Immature natural killer cell (primary cell): Measurements from ENCODE around the gene KRTAP10-10. TPM values are rescaled to one million over a fixed set of nuclear protein-coding genes. Genes with fewer than 3 reads are reported as not detected.
A peak's percentile ranks its signal among the peaks of the same experiment; 100 is the strongest.
"Not testable (repeated sequence)": the region's sequence is repeated elsewhere in the genome, so short reads cannot be mapped to it uniquely, and the experiment has no call there.

Experiments used
- DNase-seq, 3 donors: peaks; one replicate each; pipeline ENCODE4 v3.0.0; 2022; ENCODE audit warnings: mixed read lengths in 1 of 3
- H3K27ac Mint-ChIP-seq, 6 donors: one replicate each; pipeline ENCODE4 v1.8.0; 2020; ENCODE audit warnings: mixed read lengths in 6 of 6, mild to moderate bottlenecking in 5 of 6, inconsistent platforms in 4 of 6, moderate library complexity in 3 of 6
- H3K27me3 Mint-ChIP-seq, 3 donors: one replicate each; pipeline ENCODE4 v1.8.0; 2020 to 2021; ENCODE audit warnings: low read depth in 3 of 3, mild to moderate bottlenecking in 3 of 3, mixed read lengths in 3 of 3, moderate library complexity in 3 of 3, inconsistent platforms in 1 of 3
- H3K36me3 Mint-ChIP-seq, 3 donors: one replicate each; pipeline ENCODE4 v1.8.0; 2020; ENCODE audit warnings: mixed read lengths in 3 of 3, inconsistent platforms in 2 of 3, mild to moderate bottlenecking in 2 of 3
- H3K4me1 Mint-ChIP-seq, 2 donors: one replicate each; pipeline ENCODE4 v1.8.0; 2020; ENCODE audit warnings: inconsistent platforms in 2 of 2, mild to moderate bottlenecking in 2 of 2, mixed read lengths in 2 of 2, moderate library complexity in 1 of 2
- H3K4me3 Mint-ChIP-seq, 5 donors: one replicate each; pipeline ENCODE4 v1.8.0; 2020; ENCODE audit warnings: mild to moderate bottlenecking in 5 of 5, mixed read lengths in 5 of 5, inconsistent platforms in 3 of 5, moderate library complexity in 3 of 5
- H3K9me3 Mint-ChIP-seq, 6 donors: one replicate each; pipeline ENCODE4 v1.8.0; 2020; ENCODE audit warnings: mild to moderate bottlenecking in 6 of 6, mixed read lengths in 6 of 6, inconsistent platforms in 4 of 6, moderate library complexity in 3 of 6
- polyA plus RNA-seq, 3 donors: library from polyadenylated mRNA; unstranded; fragments of 300-500 nt; fragmentation: Illumina TruSeq; gene quantifications; one replicate each; pipeline ENCODE4 v1.2.3, GENCODE V29; 2021

The KRTAP10-10 gene
- polyA plus RNA-seq, 3 donors from 2014 or later: not detected

DNA sequence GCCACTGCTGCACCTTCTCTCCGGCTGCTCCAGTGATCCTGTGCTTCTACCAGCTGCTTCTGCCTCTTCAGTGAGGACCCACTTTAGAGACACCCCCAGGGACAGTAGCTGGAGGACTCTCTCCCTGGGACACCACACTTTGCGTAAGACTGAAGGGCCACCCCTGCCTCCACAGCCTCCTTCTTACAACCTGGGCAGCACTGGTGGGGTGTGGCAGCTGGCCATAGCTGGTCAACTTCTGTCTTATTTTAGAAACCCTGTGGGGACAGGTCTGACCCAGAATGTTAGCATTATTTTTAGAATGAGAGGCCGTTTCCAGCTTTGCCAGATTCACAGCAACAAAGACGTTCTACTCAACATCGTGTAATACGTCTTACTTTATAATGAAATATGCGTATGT is 11.4 kb upstream of the KRTAP10-10 start:
- Mint-ChIP-seq H3K9me3 (peaks cover 15 to 37% (median 31%) of the 10 kb centered on the region in 6 donors), H3K4me3 (peak overlapping the region; percentile 51 to 78 (median 68)), H3K27ac (peak overlapping the region; percentile 56 to 92 (median 82)), H3K4me1 (peaks cover 53 to 67% of the 10 kb centered on the region in 2 donors), H3K36me3 (peaks cover 15 to 29% (median 20%) of the 10 kb centered on the region in 3 donors), H3K27me3 (peaks cover 2 to 9% (median 7%) of the 10 kb centered on the region in 3 donors)
- no peak for DNase-seq

DNA sequence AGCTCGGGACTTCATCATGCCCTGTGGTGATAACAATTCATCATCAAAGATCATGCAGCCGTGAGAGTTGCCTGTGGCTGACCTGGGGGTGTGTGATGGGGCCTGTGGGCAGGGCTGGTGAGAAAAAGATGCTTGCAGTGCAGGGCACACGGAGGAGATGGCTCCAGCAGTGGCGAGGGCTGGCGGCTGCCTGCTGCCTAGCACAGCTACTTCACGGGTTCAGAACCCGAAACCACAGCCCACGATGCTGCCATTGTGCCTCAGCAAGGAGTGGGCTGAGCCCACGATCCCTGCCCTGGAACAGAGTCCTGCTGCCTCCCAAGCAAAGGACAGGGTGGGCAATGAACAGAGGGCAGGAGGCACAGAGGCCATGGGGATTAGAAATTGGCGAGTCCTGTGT is 10.9 kb upstream of the KRTAP10-10 start:
- Mint-ChIP-seq H3K9me3 (peaks cover 18 to 41% (median 36%) of the 10 kb centered on the region in 6 donors), H3K36me3 (peaks cover 19 to 32% (median 25%) of the 10 kb centered on the region in 3 donors), H3K4me3 (peak overlapping the region; percentile 51 to 78 (median 68)), H3K27ac (peak overlapping the region; percentile 56 to 92 (median 82)), H3K4me1 (peaks cover 57 to 69% of the 10 kb centered on the region in 2 donors), H3K27me3 (peaks cover 2 to 9% (median 6%) of the 10 kb centered on the region in 3 donors)
- peak; percentile 71 to 84 (median 71) for DNase-seq

DNA sequence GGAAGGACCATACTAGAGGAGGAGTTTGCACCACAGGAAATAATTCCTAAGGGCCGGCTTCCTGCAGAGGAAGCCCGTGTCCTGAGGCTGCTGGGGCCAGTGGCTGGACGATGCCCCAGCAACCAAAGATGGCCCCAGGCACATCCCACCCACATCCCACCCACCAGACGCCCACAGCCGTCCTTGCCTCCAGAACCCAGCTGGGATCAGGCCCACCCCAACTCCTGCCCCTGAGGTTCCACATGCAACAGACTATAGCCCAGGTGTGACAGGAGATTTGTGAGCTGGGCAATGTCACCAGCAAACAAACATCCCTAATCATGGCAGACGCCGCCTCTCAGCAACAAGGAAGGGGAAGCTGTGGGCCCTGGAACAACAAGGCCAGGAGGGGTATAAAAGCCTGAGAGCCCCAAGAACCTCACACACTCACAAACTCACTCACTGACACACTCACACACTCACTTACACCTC is 10.4 kb upstream of the KRTAP10-10 start, which contains the start of gene KRTAP10-9:
KRTAP10-9 (plus strand) TSS at position 421 of the 471 bp plus-strand sequence. CDS start 79 bp downstream, outside the sequence.
- DNase-seq: no peak
- Mint-ChIP-seq H3K4me3 (peak within 1 kb of the TSS; percentile 51 to 78 (median 68)), H3K36me3 (peaks cover 23 to 36% (median 28%) of the 10 kb centered on the region in 3 donors), H3K27me3 (peaks cover 2 to 10% (median 6%) of the 10 kb centered on the region in 3 donors), H3K9me3 (peaks cover 19 to 45% (median 39%) of the 10 kb centered on the region in 6 donors), H3K4me1 (peaks cover 57 to 70% of the 10 kb centered on the region in 2 donors), H3K27ac (peak within 1 kb of the TSS; percentile 56 to 92 (median 82))

GRCh38 chr21:44627181-44627822 is 9.9 kb upstream of the KRTAP10-10 start:
- not testable (repeated sequence) for DNase-seq
- H3K27me3 Mint-ChIP-seq: peaks cover 2 to 10% (median 6%) of the 10 kb centered on the region in 3 donors
- peak overlapping the region; percentile 39 to 92 (median 58) for H3K27ac Mint-ChIP-seq
- peaks cover 25 to 51% (median 45%) of the 10 kb centered on the region in 6 donors for H3K9me3 Mint-ChIP-seq
- peak overlapping the region; percentile 38 to 70 (median 64) for H3K4me3 Mint-ChIP-seq
- peaks cover 57 to 68% of the 10 kb centered on the region in 2 donors for H3K4me1 Mint-ChIP-seq
- H3K36me3 Mint-ChIP-seq: peaks cover 29 to 40% (median 34%) of the 10 kb centered on the region in 3 donors

DNA sequence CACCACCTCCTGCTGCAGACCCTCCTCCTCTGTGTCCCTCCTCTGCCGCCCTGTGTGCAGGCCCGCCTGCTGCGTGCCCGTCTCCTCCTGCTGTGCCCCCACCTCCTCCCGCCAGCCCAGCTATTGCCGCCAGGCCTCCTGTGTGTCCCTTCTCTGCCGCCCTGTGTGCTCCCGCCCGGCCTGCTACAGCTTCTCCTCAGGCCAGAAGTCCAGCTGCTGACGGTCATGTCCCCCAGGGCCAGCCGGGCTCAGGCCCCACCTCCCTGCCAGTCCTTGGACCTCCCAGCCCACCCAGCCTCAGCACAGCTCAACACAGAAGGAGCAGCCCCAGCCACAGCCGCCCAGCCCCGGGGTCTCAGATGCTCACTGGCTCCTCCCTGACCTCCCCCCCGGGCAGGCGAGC is 9.3 kb upstream of the KRTAP10-10 start:
- Mint-ChIP-seq H3K27me3 (peaks cover 2 to 11% (median 6%) of the 10 kb centered on the region in 3 donors), H3K4me1 (peaks cover 57 to 68% of the 10 kb centered on the region in 2 donors), H3K4me3 (peak overlapping the region in 4 of 5 donors; percentile 38 to 70 (median 60)), H3K36me3 (peaks cover 30 to 36% (median 36%) of the 10 kb centered on the region in 3 donors), H3K9me3 (peaks cover 26 to 50% (median 46%) of the 10 kb centered on the region in 6 donors), H3K27ac (peak overlapping the region in 5 of 6 donors; percentile 24 to 85 (median 53))
- DNase-seq: not testable (repeated sequence)

DNA sequence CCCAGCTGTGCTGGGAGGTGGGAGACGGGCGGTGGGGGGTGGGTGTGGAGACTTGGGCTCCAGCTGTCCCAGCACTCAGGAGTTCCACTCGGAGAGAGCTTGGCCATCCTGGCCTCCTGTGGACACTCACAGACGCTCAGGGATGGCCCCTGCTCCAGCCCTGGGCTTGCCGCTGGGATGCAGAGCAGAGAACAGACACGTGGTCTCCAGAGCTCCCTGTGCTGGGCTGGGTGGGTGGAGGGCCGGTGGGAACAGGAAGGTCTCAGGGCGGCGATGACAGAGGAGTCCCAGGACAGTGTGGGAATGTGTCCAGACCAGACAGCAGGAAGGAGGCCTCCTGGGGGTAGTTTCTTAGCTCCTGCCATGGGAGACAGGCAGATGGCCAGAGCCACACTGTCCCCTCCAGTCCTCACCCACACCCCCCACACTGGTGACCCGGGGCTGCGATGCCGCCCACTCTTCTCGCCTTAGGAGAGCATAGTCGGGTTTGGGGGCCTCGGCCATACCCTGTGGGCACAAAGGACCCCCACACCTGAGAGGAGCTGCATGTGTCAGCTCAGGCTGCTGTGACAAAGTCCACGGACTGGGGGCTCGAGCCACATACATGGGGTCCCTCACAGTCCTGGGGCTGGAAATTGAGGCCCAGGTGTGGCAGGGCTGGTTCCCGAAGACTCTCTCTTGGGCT is 8.3 kb upstream of the KRTAP10-10 start:
- no peak for DNase-seq
- peak overlapping the region; percentile 27 to 88 (median 82) for H3K27ac Mint-ChIP-seq
- H3K9me3 Mint-ChIP-seq: peaks cover 28 to 48% (median 41%) of the 10 kb centered on the region in 6 donors
- H3K4me3 Mint-ChIP-seq: peak overlapping the region in 1 of 5 donors; percentile 44
- H3K36me3 Mint-ChIP-seq: peaks cover 26 to 34% (median 31%) of the 10 kb centered on the region in 3 donors
- H3K27me3 Mint-ChIP-seq: peaks cover 0 to 11% (median 4%) of the 10 kb centered on the region in 3 donors
- peaks cover 57 to 65% of the 10 kb centered on the region in 2 donors for H3K4me1 Mint-ChIP-seq

- Mint-ChIP-seq H3K27me3 (peaks cover 2 to 11% (median 3%) of the 10 kb centered on the region in 3 donors), H3K4me3 (peak overlapping the region; percentile 55 to 69 (median 68)), H3K27ac (peak overlapping the region; percentile 79 to 88 (median 85)), H3K4me1 (peaks cover 48 to 50% of the 10 kb centered on the region in 2 donors), H3K36me3 (peaks cover 21 to 30% (median 24%) of the 10 kb centered on the region in 3 donors), H3K9me3 (peaks cover 22 to 39% (median 33%) of the 10 kb centered on the region in 6 donors)
- no peak for DNase-seq
Measured at GRCh38 chr21:44630440-44630839, 6.7 kb upstream of the KRTAP10-10 start.

DNA sequence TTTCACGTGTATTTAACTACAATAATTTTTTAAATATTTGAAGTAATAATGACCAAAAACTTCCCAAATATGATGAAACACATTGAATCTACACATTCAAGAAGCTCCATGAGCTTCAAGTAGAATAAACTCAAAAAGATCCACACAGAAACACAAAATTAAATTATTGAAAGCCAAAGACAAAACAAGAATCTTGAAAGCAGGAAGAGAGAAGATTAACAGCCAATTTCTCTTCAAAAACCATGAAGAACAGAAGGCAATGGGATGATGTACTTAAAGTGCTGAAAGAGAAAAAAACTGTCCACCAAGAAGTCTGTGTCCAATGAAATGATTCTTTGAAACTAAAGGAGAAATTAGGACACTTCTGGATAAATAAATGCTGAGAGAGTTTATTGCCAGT is 5.1 kb upstream of the KRTAP10-10 start:
- peaks cover 22 to 39% (median 33%) of the 10 kb centered on the region in 6 donors for H3K9me3 Mint-ChIP-seq
- DNase-seq: no peak
- H3K4me3 Mint-ChIP-seq: peak overlapping the region in 1 of 5 donors; percentile 44
- peaks cover 21 to 30% (median 24%) of the 10 kb centered on the region in 3 donors for H3K36me3 Mint-ChIP-seq
- H3K27me3 Mint-ChIP-seq: peaks cover 2 to 10% (median 8%) of the 10 kb centered on the region in 3 donors
- peaks cover 31 to 34% of the 10 kb centered on the region in 2 donors for H3K4me1 Mint-ChIP-seq
- peak overlapping the region in 1 of 6 donors; percentile 68 for H3K27ac Mint-ChIP-seq

DNA sequence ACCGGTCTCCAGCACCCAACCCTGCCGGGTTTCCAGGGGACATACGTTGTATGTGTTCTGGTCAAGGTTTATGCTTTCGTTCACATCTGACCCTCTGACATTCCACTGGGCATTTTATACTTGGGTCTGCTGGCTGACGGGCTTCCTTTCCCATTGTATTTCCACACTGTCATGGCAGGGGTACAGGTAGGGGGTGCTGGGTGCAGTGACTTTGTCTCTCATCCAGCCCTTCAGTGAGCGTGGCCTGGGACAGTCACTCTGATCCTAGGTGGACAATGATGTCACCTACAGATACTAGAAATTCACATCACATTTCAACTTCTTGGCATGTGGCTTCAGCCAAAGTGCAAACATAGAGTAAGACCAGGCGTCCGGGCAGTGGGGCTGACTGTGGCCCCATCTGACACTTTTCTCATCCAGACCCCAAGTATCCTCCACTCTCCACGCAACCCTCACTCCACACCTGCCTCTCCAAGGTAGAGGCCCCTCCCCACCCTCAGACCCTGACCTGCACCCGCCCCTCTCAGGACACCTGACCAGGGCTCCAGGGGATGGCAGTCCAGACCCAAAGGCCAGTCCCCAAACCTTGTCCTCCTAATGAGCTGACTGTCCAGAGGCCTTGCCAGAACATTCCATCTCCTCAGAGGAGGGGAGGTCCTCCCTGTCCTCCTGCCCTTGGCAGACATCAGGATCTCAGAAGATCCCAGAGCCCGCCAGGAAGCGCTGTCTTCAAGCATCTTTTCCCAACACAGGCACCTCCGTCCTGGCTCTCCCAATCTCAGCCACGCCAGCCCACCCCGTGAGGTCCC is 743 bp upstream of the KRTAP10-10 start:
- peaks cover 15 to 19% (median 19%) of the 10 kb centered on the region in 3 donors for H3K36me3 Mint-ChIP-seq
- peak overlapping the region in 1 of 6 donors; percentile 6 for H3K27ac Mint-ChIP-seq
- peaks cover 0 to 2% of the 10 kb centered on the region in 2 donors for H3K4me1 Mint-ChIP-seq
- H3K27me3 Mint-ChIP-seq: peaks cover 3 to 15% (median 7%) of the 10 kb centered on the region in 3 donors
- H3K4me3 Mint-ChIP-seq: no peak overlapping the region
- no peak for DNase-seq
- peaks cover 16 to 27% (median 17%) of the 10 kb centered on the region in 6 donors for H3K9me3 Mint-ChIP-seq

DNA sequence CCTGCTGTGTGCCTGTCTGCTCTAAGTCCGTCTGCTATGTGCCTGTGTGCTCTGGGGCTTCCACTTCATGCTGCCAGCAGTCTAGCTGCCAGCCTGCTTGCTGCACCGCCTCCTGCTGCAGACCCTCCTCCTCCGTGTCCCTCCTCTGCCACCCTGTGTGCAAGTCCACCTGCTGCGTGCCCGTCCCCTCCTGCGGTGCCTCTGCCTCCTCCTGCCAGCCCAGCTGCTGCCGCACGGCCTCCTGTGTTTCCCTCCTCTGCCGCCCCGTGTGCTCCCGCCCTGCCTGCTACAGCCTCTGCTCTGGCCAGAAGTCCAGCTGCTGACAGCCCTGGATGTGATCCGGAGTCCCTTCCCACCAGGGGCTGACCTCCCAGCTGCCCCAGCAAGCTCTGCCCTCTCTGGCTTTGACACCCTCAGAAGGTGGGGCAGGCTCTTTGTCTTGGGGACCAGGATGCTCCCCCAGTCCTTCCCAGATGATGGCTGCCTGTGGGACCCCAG is 744 bp downstream of the KRTAP10-10 start:
- H3K36me3 Mint-ChIP-seq, DNase-seq, H3K4me3 Mint-ChIP-seq: not testable (repeated sequence)

DNA sequence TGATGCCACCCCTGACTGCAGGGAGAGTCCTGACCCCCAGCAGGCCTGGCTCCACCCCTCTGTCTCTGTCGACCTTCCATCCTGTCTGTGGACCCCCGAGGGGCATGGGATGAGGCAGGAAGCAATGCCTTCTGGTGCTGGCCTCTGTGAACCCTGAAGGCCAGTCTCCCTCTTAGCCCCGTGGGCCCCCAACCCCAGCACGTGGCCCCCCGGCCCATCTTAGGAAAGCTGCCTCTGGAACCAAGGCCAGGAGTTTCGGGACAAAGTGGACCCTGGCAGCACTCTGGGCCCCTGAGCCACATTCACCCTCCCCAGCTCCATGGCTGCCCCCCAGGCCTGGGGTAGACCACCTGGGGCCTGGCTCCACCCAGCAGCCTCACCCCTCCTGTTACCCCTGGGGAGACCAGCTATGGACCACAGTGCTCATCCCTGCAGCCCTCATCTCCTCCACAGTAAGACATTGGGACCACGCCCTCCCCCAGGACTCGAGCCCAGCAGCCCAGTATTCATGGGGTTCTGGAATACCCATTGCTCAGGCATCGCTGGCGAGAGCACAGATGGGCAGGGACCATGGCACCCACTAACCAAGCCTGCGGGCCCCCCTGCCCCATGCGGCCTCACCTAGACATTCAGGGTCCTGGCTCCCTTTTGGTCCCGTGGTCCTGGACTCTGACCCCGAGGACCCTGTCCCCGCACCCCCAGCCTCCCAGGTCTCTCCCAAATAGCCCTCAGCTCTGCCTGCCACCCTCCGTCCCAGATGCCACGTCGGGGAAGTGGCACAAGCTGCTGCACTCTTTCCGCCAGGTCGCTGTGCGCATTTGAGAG is 1.6 kb downstream of the KRTAP10-10 start:
- not testable (repeated sequence) for H3K36me3 Mint-ChIP-seq, DNase-seq, H3K27ac Mint-ChIP-seq, H3K4me1 Mint-ChIP-seq, H3K4me3 Mint-ChIP-seq
- H3K27me3 Mint-ChIP-seq: peaks cover 1 to 15% (median 11%) of the 10 kb centered on the region in 3 donors
- peaks cover 1 to 15% (median 7%) of the 10 kb centered on the region in 6 donors for H3K9me3 Mint-ChIP-seq

More for the DNA sequence above, 744 bp downstream of the KRTAP10-10 start:
- Mint-ChIP-seq H3K9me3 (peaks cover 4 to 15% (median 8%) of the 10 kb centered on the region in 6 donors), H3K27ac (peak overlapping the region in 1 of 6 donors; percentile 78), H3K27me3 (peaks cover 1 to 15% (median 7%) of the 10 kb centered on the region in 3 donors)
- H3K4me1 Mint-ChIP-seq: not testable (repeated sequence)

DNA sequence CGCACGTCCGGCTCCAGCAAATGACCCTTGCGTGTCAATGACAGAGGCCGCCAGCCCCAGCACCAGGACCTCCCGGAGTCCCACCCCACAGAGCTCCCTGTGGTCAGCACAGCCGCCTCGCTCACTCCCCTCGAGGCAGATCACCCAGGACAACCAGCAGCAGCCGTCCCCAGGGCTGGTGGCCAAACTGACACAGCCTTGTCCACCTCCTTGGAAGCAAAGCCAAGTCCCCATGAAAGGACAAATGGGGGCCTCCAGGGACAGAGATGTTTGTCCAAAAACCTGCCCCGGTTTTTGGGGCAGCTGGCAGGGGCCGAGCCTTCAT is 2.1 kb downstream of the KRTAP10-10 start:
- Mint-ChIP-seq H3K27me3 (peaks cover 1 to 15% (median 11%) of the 10 kb centered on the region in 3 donors), H3K36me3 (peaks cover 4 to 12% (median 9%) of the 10 kb centered on the region in 3 donors), H3K27ac (no peak overlapping the region), H3K9me3 (peaks cover 3 to 21% (median 11%) of the 10 kb centered on the region in 6 donors), H3K4me3 (no peak overlapping the region), H3K4me1 (peaks cover 0 to 2% of the 10 kb centered on the region in 2 donors)
- no peak for DNase-seq
